HT-29 (cell line): ENCODE results near the gene SIM1. TPM values are rescaled to one million over a fixed set of nuclear protein-coding genes. Genes with fewer than 3 reads are reported as not detected.

Experiments
- DNase-seq: peaks from one replicate; pipeline ENCODE4 v3.0.0-alpha.2; 2015; ENCODE audit warnings: low spot score
- total RNA-seq: library from RNA; depleted of rRNA; stranded (reverse); fragments of >200 nt; shearing (Covaris generic); gene quantifications from 2 replicates; pipeline ENCODE4 v1.2.3, GENCODE V29; 2014

Gene SIM1
- total RNA-seq, 1 experiment from 2014 or later, result not detected

DNA sequence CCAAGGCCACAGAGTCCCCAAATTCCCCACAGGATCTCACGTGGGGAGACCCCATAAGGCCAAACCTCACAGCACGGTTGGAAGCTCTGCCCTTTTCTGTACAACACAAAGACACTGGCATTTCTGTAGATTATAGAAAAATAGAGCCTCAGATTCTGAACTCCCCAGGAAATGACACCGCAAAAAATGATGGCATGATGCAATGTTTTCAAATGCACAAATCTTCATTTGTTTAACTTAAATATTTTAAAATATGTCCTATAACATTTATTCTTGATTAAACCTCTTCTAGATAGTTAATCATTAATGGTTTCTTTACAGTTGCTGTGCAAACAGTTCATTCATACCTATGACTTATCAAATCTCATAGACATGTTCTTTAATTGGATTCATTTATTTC lies 33.8 kb downstream of the SIM1 start:
- DNase-seq, result peak; percentile 6

DNA sequence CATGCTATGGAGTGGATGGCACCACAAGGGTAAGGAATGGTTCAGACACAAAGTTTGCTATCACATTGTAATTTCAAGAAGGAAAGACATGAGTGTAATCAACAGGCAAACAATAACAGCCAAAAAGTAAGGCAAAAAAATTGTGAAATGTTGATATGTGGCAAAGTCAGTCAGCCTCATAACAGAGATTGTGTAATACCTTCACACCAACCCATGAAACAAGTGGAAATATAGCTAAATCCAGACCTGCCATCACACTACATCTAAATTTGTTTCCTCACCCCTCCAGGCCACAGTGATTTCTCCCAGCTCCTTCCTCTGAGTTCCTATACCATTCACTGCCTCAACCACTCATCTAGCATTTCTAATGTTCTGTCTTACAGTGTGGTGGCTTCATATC lies 37.3 kb downstream of the SIM1 start:
- DNase-seq, result no peak

DNA sequence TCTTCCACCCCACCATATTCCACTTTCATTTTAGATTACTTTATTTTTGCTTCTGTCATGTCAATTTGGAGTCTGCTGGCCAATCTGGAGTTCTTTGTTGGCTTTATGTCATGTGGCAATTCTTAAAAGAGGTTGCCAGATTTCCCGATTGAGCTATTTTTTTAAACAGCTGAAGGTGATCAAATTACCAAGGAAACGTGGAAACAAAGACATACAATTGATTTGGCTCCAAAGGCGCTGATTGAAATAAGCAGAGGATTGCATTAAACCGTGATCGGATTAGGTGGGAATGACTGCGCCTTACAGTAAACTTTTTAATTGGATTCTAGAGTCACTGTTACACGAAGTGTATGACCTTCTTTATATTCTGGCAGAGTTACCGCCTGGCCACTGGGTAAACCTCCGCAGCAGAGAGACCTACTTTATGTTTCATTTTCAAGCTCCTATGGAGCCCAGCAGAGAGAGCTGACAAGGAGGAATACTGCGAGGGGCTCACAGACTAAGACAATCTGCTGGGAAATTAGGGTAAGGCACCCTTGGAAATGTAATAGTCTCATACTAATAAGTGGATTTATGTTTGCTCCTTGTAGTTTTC lies 37.9 kb downstream of the SIM1 start:
- DNase-seq, result no peak

DNA sequence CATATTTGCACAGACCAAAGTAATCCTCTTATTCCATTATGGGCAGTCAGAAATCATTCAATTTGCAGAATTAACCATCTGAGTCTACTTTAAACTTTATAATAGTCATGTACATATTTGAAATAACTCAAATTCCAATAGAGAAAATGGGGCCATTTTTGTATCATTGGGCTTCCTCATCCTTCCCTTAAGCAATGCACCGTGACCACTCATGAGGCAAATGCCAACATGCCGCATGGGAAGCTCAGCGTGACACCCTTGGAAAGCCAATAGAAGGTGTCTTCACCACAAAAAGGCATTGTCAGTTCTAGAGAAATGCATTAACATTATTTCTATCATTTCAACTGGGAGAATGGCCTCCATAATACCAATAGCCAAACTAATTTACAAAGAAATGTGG lies 38.5 kb downstream of the SIM1 start:
- no peak for DNase-seq

DNA sequence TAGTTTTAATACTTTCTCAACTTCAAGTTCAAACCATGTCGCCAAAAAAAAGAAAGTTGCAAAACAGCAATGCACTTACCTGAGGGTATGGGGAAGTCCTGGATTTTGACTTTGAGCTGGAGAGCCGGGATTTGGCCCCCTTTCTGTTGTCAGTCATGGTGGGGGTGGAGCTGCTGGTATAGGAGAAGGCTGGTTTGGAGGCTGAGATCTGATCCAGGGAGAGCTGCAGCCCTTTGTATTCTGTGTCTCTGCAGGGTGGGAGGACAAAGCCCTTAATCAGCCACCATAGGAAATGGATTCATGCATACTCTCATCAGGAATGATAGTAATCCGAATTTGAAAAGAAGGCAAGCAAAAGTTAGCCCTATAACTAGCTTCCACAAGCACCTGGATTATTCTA lies 44.0 kb downstream of the SIM1 start:
- DNase-seq, result no peak

DNA sequence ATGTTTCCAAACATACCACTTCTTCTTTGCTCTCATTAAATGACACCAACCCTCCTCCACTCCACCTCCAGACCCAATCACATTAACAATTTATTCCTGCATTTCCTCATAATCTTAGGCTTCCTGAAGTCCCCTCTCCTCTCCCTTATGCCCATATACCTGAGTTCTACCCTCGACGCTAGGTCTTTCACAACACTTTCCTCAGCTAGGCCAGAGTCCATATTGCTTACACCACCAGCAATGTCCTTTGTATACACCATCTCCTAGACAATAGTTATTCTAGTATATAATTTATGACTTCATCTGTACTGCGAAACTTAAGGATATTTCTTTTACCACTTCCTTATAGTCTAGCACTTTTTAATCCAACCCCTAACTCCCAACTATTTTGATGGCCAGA lies 47.7 kb downstream of the SIM1 start:
- no peak for DNase-seq

DNA sequence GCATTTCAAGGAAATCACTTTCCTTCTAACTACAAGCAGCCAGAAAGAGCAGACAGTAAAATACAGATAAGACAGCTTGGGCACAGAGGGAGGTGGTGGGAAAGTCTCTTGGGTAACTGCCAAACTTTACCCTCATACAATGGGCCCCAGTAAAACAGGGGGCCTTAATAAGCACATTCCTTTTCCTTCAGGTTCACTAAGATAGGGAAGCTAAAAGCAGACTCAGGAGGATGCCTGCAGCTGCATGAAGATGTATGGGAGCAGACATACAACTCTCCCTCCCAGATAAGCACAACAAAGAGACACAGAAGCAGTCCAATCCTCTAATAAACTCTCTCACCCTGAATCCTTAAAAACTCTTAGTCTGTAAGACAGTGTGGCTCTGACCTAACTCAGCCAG lies 49.0 kb downstream of the SIM1 start:
- DNase-seq, result no peak

DNA sequence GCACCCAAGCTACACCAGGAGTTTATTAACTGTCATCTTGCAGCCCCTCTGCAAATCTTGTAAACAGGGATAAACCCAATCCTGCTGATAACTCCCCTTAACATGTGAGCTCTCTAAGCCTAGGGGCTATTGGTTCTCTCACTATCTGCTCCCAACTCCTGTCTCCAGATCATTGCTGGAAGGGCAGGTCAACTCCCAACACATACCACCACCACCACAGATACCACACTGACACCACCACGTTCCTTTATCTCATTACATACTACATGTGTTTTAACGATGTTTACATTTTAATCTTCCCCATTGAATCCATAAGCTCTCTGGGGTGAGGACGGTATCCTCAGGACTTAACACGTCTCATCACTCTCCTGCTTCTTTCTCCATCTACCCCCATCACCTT lies 51.8 kb downstream of the SIM1 start:
- no peak for DNase-seq

DNA sequence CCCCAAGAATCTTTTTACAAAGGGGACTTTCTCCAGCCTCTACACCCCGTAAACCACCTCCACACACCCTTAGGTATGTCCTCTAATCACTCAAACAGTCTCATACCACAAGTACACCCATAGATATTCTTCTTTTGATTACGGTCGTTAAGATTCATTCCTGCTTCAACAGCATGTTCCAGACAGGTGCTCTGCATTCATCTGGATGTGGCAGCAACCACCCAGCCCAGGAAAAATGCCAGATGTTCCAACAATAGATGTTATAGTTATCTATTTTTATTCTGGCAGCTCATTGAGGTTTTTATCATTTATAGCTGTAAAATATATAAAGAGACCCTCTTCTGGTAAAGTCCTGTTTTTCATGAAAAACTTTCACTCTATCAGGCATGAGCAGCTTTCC lies 60.7 kb downstream of the SIM1 start:
- no peak for DNase-seq

DNA sequence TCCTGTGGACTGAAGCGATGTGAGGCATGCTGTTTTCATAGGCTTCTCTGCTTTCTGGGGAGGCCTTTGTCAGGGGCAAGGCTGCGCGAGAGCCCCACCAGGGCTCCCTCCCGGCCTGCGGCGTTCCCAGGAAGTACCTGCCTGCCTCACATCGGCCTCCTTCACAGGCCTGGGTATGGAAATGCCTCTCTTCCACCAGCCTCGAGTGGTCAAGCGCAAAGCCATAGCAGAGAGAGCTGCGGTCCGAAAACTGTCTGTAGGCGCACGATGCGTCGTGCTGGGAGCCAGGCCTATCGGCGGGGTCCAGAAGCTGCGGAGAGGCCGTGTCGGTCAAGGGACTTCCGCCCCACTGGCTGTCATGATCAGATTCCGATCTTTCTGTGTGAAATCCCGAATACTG lies 71.2 kb downstream of the SIM1 start:
- DNase-seq, result no peak

DNA sequence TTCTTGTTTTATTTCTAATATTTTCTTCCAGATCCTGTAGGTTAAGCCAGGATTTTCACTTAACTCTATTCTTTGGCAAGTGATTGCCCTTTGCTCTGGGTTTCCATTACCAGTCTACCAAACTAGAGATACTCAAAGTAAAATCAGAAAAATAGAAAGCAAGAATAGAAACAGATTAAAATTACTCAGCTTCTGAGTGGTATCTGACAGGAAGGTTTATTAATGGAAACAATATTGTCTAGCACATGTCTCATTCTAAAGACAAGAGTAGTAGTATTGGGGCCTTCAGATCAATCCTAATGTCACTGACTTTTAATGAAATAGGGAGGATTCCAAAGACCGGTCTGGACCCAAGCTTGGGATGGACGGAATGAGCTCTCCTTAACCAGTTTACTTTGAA lies 72.3 kb downstream of the SIM1 start:
- DNase-seq, result no peak

DNA sequence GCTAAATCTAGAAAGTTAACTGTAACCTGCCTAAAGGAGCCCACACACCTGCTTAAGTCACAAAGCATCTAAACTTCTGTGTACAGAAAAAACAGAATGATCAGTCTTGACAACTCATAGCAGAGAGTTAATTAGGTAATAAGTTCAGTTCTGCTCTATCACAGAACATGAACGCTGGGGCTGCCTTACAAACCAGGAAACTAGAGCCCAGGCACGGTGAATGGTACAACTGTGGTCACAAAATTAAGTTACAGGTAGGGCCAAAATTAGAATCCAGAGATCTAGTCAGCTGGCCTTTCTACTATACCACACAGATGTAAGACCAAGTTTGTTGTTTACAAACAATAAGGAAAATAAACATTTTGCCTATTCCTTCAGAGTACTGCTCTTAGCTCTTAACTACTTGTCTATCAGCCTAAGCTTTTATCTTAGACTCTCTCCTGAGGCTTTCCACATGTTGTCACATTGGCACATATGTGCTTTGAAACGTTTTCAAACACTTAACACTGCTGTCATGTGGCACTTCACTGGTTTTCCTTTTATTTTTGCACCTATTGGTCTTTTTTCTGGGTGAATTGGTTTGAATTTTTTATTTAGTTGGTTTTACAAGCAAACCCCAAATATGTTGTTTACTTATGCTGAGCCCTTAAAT lies 75.7 kb downstream of the SIM1 start:
- DNase-seq, result no peak

DNA sequence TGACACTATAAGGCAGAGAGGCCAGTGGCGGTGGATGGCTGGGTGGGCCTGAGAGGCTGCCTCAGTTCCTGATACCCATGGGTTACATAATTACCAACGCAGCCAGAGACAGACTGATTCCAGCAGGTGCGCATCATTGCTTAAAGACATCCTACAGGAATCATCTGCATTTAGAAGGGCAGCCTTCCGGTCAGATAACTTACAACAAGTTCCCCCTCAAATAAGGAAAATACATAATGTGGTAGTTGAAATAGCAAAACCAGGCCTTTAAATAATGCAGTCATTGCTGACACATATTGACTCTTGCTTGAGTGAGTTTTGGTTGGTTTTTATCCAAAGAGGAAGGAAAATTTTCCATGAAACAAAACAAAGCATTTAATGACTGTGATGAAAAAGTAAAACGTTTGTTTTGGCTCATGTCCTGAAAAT lies 81.9 kb downstream of the SIM1 start:
- no peak for DNase-seq

DNA sequence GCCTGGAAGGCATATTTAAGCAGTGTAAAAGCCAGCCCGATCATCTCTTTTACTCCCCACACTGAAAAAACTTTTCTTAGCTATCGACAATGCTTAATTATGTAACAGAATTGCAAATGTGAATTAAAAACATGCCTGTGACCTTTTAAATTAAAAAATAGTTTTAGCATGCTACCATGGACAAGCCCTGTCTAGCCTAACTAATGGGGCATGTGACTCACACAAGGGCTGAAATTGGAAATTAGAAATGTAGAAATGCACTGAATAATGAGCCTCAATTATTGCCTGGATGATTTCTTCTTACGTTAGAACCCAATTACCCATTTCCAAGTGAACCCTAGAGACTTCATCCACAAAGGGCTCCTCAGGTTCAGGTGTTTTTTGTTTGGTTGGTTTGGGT lies 82.7 kb downstream of the SIM1 start:
- DNase-seq, result no peak

DNA sequence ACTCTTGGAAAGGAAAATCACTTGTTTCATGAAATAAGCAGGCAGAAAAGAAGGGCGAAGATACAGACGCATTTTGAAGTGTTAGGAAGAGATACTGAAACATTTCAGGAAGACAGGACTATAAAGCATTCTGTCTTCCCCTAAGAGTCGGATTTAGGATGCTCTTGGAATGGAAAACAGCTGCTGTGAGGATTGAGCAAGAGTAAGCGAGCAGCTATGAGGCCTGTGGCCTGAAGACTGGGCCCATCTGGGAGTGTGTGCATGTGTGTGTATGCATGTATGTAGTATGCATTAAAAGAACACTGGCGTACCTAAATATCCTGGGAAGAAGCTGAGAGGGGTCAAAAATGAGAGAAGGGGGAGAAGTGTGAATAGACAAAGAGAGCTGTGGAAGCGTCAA lies 83.6 kb downstream of the SIM1 start:
- no peak for DNase-seq

DNA sequence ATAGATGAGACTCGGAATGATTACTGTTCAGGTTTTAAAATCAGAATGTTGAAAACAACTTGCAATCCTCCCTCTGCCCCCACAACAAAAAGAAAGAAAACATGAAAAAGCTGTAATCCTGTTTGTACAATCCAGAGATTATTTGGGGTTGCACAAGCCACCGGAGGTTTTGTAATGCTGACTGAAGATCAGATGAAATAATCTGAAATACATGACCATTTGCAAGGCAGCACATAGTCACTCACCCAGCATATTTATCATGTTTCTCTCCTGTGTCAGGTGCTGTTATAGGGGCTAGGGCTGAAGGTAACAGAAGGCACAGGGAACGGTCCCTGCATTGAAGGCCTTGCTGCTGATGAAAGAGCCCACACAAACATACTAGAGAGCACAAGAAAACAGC lies 85.3 kb downstream of the SIM1 start:
- DNase-seq, result no peak

DNA sequence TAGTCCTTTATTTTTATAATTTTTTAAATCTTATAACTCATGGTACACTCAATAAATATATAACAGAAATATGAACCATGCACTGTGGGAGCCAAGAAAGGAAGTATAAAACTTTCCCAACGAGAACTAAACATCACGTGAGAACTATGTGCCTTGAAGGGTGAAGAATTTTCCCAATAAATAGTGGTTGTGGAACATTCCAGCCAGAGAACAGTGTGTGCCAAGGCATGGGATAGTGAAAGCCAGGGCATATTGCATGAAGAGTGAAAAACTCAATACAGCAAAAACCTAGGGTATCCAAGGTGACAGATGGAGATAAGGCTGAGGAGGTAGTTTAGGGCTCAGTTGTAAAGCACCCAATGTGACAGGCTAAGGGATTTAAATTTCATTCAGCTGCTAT lies 86.1 kb downstream of the SIM1 start:
- DNase-seq, result no peak

DNA sequence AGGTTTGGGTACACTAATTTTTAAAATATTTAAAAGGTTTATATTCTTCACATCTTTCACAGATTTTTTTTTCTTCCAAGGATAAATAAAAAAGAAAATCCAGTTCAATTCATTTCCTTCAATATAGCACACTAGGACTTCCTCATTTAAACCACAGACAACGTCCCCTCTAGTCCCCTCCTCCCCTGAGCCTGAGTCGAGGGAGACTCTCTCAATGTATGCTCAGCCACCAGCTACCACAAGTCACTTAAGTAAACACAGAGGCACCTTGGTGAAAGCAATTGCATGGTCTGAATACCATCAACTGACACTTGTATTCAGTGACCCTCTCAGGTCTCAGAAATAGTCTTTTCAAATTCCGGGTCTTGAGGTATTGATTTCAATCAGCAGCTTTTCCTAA lies 88.6 kb downstream of the SIM1 start:
- DNase-seq, result no peak

DNA sequence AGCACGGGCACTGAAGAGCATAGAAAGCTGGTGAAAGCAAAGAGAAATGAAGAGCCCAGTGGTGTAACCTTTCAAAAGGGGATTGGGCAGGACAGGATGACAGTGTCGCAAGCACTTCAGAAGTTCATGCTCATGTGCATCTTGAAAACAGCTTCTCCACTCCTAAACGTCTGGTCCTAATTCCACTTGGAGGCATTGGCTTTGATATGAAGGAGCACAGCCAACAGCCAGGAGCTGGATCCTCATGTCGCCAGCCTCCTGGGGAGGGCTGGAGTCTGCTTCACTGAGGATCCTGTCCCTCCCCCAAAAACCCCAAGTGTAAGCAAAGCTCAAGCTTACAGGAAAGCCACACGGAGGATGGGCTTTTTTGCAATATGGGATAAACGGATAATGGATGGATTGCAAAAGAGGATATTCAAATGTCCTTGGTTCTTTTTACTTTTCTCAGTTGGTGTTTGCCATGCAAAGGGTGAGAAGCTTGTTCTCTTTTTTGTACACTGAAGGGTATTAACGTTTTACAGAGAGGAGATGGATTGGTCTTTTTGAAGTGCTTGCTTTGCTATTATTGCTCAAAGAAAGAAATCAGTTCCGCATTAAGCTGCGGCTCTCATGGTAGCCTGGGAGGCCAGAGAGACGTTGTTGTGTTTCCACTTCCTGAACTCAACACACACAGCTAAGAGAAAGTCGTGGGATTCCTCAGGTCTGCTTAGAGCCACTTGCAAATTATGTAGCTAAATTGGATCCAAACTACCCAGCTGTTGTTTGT lies 92.2 kb downstream of the SIM1 start:
- no peak for DNase-seq

DNA sequence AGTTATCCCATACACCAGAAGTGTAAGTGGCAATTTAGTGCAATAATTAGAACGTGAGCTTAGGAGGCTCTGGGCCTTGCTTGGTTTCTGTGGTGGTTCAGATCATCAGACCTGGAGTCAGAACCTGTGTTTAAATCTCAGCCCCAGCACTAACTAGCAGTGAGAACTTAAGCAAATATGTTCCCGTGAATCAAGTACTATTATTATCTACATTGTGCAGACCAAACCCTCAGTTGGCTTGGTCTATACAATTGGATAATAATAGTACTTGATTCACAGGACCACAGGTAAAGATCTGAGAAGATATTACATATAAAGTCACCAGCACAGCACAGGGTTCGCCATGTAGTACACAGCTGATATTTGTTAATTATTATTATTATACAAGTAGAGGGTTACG lies 93.1 kb downstream of the SIM1 start:
- no peak for DNase-seq

DNA sequence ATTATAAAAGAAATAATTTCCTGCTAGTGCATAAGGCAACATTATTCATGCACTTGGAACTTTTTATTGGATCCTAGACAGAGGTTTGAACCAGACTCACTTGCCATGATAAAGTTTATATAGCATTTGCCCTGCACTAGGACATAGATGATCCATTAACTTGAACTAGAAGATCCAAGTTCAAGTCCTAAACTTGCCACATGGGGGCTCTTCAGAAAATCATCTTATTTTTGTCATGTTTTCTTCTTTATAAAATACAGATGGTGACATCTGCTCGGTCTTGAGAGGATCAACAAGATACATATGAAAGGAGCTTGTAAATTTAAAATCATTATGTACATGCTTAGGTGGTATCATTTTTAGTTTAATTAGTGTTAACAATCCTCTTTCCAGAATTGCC lies 94.5 kb downstream of the SIM1 start:
- DNase-seq, result peak; percentile 31

DNA sequence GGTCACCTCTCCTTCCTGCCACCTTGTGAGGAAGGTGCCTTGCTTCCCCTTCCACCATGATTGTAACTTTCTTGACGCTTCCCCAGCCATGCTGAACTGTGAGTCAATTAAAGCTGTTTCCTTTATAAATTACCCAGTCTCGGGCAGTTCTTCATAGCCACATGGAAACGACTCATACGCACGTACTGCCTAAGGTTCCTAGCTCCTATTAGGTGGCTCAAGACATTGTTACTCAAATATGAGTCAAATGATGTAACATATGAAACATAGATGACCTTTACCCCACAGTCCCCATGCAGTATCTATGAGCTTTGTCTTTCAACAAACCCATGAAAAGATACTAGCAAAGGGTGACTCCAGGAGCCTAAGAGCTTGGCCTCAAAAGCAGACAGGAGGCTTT lies 98.3 kb downstream of the SIM1 start:
- DNase-seq, result no peak

DNA sequence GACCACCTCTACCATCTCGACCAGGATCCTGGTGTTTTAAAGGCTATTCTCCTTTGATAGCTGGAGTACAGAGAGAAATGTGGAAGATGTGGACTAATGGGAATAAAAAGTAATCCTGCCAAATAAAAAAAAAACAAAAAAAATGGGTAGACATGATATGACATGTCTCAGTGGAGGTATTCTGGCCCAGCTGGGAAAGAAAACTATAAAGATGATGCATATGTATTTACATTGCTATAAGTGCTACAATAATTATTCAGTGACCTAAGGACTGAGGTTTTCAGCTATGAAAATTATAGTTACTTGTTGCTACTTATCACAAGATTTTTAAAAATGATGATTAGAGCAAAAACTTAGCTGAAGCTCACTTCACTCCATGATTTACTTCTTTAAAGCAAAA lies 101.1 kb downstream of the SIM1 start:
- no peak for DNase-seq
